IPS DF 4.7 (cell line): ENCODE results near the gene FZR1.
A peak's percentile ranks its signal among the peaks of the same experiment; 100 is the strongest.
"Not testable (repeated sequence)": the region's sequence is repeated elsewhere in the genome, so short reads cannot be mapped to it uniquely, and the experiment has no call there.

Source experiments
- DNase-seq: peaks from one replicate; pipeline ENCODE4 v3.0.0-alpha.2; 2013; ENCODE audit warnings: low spot score; ENCODE audit errors: extremely low read depth

Gene FZR1

DNA sequence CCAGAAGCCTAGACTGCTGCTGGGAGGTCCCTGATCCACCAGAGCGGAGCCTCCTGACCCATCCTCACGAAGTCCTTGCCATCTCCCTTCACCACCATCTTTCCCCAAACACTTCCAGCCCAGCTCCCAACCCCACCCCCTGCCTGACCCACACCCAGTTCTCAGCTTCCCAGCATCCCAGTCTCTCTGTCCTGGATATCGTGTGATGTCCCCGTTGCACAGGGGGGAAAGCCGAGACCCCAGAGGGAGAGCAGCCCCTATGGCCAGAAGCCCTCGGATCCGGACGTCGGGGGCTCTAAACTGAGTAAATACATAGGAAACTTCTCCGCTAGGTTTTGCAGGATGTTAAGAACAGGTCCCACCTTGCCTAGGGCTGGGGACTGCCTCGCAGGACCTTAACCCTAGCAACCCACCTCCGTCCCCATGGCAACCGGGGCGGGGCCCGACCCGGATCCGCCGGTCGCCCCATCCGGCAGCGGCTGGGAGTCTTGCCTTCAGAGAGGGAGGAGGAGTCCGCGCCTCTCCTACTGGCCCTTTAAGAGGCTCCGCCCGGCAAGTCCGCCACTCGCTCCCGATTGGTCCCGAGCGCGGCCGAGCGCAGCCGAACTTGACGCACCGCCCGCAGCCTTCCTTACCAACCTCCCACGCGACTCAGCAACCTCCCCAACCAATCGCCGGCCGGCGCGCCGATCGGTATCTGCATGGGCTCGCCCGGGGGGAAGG lies 66.2 kb downstream of the FZR1 start:
- DNase-seq: peak; percentile 96

GRCh38 chr19:3572855-3573161 lies 66.7 kb downstream of the FZR1 start, which contains the start of gene HMG20B:
Gene HMG20B (plus strand): TSS chr19:3572944. CDS start chr19:3573310, 366 bp downstream.
- no peak for DNase-seq

GRCh38 chr19:3573162-3573857 lies 67.2 kb downstream of the FZR1 start:
- DNase-seq: no peak

DNA sequence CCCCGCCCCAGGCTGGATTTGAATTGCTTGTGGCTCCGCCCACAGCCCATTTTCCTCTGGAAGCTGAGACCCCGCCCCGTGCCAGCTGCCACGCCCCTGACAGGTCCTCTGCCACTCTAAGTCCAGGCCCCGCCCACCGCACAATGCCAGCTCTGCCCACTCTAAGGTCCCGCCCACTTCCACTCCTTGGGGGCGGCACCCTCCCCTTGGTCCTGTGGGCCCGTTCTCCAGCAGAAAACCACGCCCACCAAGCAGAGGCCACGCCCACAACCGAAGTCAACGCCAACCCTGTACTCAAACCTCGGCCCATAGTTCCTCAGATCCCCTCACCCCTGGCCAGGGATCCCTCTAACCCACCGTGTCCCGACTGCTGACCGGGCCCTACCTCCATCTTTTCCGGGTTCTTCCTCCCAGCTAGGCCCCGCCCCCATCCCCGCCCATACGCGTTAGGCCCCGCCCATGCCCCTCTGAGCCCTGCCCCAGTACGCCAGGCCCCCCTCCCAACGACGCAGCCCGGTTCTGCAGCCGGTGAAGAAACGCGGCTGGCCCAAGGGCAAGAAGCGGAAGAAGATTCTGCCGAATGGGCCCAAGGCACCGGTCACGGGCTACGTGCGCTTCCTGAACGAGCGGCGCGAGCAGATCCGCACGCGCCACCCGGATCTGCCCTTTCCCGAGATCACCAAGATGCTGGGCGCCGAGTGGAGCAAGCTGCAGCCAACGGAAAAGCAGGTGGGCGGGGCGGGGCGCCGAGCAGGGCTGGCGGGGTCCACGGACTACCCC lies 67.9 kb downstream of the FZR1 start:
- no peak for DNase-seq

GRCh38 chr19:3575260-3575741 lies 69.2 kb downstream of the FZR1 start:
- DNase-seq: no peak

- no peak for DNase-seq
These were observed 70.0 kb downstream of the FZR1 start for GRCh38 chr19:3575949-3576673.

- DNase-seq: no peak
These were observed 70.8 kb downstream of the FZR1 start for GRCh38 chr19:3576696-3577443.

DNA sequence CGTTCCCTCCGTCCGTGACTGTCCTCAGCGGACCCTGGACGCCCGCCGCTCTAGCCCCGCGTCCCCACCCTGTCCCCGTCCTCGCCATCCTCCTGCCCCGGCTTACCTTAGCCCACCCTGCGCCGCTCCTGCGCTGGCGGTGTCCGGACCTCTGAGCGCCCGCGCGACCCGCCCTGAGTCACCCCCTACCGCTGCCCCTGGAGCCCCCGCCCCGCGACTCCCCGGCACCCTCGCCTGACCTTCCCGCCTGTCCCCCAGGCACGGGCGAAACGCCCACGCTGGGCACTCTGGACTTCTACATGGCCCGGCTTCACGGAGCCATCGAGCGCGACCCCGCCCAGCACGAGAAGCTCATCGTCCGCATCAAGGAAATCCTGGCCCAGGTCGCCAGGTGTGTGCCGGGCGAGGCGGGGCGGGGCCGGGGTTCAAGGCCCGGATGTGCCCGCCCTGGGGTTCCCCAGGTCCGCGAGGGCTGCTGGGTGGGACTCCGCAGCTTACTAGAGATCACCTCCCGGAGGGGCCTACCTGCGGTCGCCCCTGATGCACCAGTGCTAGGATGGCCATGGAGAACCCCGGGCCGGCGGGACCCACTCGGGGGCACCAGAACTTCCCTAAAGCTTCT lies 71.7 kb downstream of the FZR1 start:
- DNase-seq: no peak

GRCh38 chr19:3578390-3578789 lies 72.3 kb downstream of the FZR1 start:
- DNase-seq: no peak

GRCh38 chr19:3580156-3580934 lies 74.2 kb downstream of the FZR1 start:
- no peak for DNase-seq

DNA sequence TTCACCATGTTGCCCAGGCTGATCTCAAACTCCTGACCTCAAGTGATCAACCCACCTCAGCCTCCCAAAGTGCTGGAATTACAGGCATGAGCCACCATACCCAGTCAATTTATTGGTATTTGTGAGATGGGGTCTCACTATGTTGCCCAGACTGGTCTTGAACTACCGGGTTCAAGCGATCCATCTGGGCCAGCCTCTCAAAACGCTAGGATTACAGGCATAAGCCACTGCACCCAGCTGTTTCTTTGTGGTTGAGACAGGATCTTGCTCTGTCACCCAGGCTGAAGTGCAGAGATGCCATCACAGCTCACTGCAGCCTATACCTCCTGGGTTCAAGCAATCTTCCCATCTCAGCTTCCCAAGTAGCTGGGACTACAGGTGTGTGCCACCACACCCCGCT lies 75.7 kb downstream of the FZR1 start:
- DNase-seq: not testable (repeated sequence)

DNA sequence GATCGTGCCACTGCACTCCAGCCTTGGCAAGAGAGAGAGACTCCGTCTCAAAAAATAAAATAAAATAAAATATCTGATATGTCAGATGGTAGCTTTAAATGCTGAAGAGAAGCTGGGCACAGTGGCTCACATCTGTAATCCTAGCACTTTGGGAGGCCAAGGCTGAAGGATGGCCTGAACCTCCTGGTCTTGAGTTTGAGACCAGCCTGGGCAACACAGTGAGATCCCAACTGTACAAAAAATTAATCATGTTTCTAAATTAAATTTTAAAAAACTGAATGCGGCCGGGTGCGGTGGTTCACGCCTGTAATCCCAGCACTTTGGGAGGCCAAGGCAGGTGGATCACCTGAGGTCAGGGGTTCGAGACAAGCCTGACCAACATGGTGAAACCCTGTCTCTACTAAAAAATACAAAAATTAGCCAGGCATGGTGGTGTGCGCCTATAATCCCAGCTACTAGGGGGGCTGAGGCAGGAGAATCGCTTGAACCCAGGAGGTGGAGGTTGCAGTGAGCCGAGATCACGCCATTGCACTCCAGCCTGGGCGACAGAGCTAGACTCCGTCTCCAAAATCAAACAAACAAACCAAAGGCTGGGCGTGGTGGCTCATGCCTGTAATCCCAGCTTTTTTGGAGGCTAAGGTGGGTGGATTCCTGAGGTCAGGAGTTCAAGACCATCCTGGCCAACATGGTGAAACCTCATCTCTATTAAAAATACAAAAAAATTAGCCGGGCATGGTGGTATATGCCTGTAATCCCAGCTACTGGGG lies 78.1 kb downstream of the FZR1 start:
- not testable (repeated sequence) for DNase-seq

- DNase-seq: no peak
These were observed 79.4 kb downstream of the FZR1 start, which contains the start of gene GIPC3 for GRCh38 chr19:3585301-3586126. Gene GIPC3 (plus strand): TSS chr19:3585478. CDS start chr19:3585598, 120 bp downstream.

DNA sequence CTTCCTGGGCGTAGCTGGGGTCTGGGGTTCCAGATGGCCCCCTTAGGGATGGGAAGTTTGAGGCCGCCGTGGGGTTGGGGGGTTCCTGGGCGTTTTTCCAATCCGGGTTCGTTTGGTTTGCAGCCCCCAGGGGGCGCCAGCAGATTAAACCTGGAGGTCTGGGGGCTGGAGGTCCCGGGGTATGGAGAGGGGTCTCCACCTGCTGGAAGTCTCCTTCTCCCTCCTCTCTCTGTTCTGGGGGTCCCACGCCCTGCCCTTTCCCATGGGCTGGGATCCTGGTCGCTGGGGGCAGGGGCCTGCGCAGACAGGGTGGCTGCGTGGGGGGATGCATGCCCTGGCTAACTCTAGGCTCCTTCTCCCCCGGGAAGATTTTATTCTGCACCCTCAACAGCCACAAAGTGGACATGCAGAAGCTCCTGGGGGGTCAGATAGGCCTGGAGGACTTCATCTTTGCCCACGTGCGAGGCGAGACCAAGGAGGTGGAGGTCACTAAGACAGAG lies 80.1 kb downstream of the FZR1 start:
- no peak for DNase-seq

- no peak for DNase-seq
These were observed 80.7 kb downstream of the FZR1 start for GRCh38 chr19:3586707-3587346.
